Subcutaneous adipose tissue (tissue), 4 donors: ENCODE data around the gene USP49. TPM values are rescaled to one million over a fixed set of nuclear protein-coding genes. Genes with fewer than 3 reads are reported as not detected.

Experiments
- CTCF ChIP-seq: fragments of 450-650 bp; IDR thresholded peaks from one replicate; pipeline ENCODE4 v1.5.1; 2016; ENCODE audit warnings: low read depth, mild to moderate bottlenecking, control low read depth, antibody characterized with exemption, moderate library complexity
- total RNA-seq, 4 donors: library from RNA; depleted of rRNA; stranded (reverse); fragments of >200 nt; gene quantifications; one replicate each; pipeline ENCODE4 v1.1.0, GENCODE V29; 2016

The USP49 gene
- total RNA-seq, 4 donors from 2014 or later = 4.1 to 7.8 (median 5.7) TPM

GRCh38 chr6:41757931-41758640 lies 137.1 kb downstream of the USP49 start:
- no peak for TF ChIP-seq CTCF

GRCh38 chr6:41757271-41757670 lies 137.9 kb downstream of the USP49 start:
- no peak for TF ChIP-seq CTCF

GRCh38 chr6:41756354-41756753 lies 138.8 kb downstream of the USP49 start:
- no peak for TF ChIP-seq CTCF

GRCh38 chr6:41755895-41756294 lies 139.3 kb downstream of the USP49 start:
- no peak for TF ChIP-seq CTCF

- no peak for TF ChIP-seq CTCF
These were observed 144.8 kb downstream of the USP49 start for GRCh38 chr6:41750374-41750773.

GRCh38 chr6:41748542-41748941 lies 146.6 kb downstream of the USP49 start:
- TF ChIP-seq CTCF = no peak

GRCh38 chr6:41748102-41748477 lies 147.1 kb downstream of the USP49 start:
- TF ChIP-seq CTCF = no peak
